Epithelial cell of prostate (primary cell): ENCODE results near the gene FGF5.
A peak's percentile ranks its signal among the peaks of the same experiment; 100 is the strongest.
"Not testable (repeated sequence)": the region's sequence is repeated elsewhere in the genome, so short reads cannot be mapped to it uniquely, and the experiment has no call there.

Experiments used
- DNase-seq: peaks from one replicate; pipeline ENCODE4 v3.0.0-alpha.2; 2011; ENCODE audit warnings: low read depth, low spot score
- H3K27ac ChIP-seq: fragments of 450-650 bp; 2 replicates; pipeline ENCODE4 v1.5.1; 2017; ENCODE audit warnings: mild to moderate bottlenecking

The FGF5 gene, protein sequence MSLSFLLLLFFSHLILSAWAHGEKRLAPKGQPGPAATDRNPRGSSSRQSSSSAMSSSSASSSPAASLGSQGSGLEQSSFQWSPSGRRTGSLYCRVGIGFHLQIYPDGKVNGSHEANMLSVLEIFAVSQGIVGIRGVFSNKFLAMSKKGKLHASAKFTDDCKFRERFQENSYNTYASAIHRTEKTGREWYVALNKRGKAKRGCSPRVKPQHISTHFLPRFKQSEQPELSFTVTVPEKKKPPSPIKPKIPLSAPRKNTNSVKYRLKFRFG

DNA sequence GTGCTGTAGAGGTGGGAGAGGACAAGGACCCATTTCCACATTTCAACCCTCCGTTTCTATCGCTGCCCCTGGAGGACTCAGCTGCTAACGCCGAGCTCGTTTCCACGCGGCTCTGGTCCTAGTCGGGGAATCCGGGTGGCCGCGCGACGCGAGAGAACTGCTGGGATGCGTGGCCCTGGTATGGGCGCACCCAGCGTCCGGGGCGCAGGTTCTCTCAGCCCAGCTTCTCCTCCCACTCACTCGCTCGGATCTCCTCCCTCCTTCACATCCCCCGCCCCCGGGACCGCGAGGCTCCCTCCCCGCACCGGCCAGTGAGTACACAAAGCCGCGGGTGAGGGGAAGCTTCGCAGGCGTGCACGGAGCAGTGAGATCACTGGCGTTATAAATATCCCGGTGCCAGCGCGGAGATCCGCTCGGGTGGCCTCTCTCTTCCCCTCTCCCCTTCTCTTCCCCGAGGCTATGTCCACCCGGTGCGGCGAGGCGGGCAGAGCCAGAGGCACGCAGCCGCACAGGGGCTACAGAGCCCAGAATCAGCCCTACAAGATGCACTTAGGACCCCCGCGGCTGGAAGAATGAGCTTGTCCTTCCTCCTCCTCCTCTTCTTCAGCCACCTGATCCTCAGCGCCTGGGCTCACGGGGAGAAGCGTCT lies at the start of gene FGF5:
FGF5 (plus strand) TSS at position 412 of the 649 bp plus-strand sequence; CDS start at position 573, 161 bp downstream.
- peak within 1 kb of the TSS; percentile 67 for H3K27ac ChIP-seq
- DNase-seq = peak; percentile 44

DNA sequence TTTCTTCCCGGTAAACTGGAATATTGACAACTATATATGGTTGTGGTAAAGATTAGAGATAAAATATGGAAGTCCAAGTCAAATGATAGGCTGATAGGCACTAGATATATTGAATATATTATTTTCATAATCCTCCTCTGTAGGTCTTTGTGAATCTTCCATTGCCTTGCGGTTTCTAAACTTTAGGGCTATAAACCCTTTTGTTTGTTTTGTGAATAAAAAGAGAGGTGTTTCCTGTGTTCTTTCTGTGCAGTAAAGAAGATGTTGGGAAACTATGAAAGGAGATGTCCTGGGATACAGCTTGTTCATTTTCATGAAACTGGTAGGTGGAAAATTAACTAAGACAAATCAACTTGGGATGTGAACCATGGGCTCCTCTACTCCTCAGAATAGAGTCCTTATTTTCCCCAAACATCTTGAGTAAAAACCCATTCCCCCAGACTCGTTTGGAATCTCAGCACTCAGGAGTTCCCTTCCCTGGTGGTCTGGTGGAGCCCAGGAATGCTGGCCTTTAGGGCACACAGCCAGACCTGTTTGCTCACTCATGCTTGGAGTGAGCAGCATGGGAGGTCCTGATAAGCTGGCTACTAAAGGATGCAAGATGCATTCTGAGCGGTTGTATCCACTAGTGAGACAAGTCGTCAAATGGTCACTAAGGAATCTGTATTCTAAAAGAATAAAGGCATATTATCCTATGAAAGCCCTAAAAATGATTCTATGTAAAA lies 47.0 kb upstream of the FGF5 start:
- no peak overlapping the region for H3K27ac ChIP-seq
- DNase-seq = no peak

DNA sequence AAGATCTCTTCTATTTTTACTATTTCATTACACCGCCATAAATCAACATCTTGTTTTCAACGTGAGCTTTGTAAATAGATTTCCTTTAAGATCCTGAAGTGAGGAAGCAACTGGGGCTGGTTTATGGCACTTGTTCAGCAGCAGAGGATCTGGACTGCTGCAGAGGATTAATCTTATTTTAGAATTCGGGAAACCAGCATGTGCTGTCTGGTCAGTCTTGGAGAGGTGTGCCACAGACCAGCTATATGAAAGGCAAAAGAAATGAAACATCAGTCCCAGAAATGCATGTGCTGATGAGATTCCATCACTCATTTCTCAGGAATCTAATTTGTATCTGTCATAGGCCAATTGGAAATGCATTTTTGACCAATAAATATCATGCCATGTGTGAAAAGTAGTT lies 45.8 kb upstream of the FGF5 start:
- no peak overlapping the region for H3K27ac ChIP-seq
- no peak for DNase-seq

DNA sequence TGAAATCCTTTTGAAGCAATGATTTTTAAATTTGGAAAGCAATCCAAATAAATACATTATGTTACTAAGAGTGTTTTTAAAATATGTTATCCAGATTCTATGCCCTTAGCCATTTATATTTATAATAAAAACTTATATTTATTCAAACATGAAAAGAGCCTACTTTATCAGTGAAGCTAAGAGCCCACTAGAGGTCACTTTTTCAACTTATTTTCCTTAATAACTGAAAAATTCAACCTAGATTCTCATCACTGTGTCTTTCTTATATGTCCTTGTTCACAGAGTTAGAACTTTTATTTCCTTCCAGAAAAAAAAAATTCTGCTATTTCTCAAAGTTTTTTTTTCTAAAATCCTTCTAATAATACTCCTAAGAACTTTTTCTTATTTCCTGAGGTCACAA lies 45.3 kb upstream of the FGF5 start:
- DNase-seq = no peak
- no peak overlapping the region for H3K27ac ChIP-seq

DNA sequence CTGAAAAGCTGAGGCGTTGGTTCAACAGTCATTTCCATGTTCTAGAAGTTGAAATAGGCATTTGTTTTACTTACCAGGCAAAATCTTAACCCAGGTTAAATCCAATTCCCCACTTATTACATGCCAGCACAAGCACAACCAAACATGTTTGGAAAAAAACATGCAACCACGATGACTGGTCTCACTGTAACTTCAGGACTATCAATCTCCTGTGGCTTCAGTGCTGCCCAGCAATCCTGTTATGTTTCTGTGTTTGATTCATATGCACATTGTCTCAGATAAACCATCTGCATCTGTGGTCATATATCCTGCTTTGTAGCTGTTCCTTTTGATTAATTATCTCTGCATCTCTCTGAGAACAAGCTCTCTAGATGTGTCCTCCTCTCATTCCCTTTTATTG lies 40.9 kb upstream of the FGF5 start:
- no peak overlapping the region for H3K27ac ChIP-seq
- peak; percentile 53 for DNase-seq

DNA sequence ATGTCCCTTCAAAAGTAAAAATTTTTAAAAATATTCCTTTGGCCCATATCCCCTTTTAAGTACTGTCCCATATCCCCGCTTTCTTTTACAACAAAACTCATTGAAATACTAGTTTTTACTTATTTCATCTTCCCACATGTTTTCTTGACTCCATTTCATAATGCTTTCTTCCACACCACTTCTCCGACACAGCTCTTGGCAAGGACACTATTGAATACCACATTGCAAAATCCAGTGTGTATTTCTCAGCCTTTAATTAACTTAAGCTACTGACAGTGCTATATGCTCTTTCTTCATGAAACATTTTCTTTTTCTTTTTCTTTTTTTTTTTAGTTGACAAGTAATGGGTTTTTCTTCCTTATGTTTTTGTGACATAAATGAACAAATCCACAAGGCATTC lies 40.4 kb upstream of the FGF5 start:
- DNase-seq = no peak
- H3K27ac ChIP-seq = no peak overlapping the region

DNA sequence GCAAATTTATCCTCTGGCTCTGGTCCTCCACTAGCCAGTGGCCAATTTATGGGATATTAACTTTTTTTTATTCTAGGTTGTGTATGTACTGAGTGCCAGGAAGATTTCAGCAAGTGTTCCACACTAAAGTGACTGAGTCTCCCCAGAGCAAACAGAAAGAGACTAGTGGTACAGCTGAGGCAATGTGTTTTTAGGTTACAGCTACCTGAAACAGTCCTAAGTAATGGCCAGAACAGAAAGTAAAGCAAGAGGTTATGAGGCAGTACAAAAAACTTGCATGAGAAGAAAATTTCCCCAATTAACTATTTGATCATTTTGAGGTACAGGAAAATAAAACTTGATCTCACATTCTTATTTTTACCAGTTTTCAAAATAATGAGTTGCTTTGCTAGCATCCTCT lies 38.0 kb upstream of the FGF5 start:
- no peak for DNase-seq
- H3K27ac ChIP-seq = no peak overlapping the region

DNA sequence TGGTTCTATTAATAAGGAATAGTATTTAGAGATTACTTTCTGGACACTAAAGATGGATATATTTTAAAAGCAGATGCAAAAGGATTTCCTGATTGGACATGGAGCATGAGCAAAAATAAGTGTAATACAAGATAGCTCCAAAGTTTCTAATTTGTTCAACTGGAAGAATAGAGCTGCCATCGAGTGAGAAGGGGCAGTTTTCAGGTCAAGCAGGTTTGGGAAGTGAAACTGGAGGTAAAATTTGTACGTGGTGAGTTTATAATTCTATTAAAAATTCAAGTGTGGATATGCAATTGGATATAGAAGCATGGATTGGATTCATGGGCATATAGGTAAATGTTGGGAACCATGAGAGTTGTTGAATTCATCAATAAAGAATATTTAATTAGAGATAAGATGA lies 37.3 kb upstream of the FGF5 start:
- no peak for DNase-seq
- H3K27ac ChIP-seq = no peak overlapping the region

DNA sequence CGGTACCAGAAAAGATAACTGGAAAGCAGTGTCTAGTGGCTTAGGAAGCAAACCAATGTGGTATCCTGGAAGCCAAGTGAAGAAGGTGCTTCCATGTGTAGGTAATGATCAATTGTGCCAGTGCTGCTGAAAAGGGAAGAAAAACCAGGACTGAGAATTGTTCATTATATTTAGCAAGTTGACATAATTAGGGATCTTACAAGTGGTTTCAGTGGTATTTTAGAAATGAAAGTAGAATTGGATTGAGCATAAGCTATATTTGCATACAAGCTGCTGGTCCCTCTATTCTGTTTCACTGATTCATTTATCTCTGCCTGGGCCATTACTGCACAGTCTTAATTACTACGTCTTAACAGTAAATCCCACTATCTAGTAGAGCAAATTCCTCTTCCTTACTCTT lies 36.9 kb upstream of the FGF5 start:
- no peak overlapping the region for H3K27ac ChIP-seq
- no peak for DNase-seq

DNA sequence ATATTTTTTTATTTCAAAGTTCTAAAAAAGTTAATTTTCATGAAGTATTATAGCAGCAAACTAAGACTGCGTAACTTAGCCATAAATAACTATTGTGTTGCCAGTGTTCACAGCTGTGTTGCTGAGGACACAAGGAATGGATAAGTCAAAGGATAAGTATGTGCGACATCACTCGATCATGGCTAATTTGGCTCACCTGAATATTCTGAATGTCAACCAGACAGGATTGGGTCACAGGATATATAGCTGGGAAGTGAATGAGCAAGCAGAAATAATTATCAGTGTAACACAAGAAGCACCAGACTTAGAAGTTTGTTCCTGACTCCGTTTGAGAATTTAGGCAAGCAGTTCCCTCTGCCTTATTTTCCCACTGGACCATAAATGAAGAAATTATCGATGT lies 35.3 kb upstream of the FGF5 start:
- H3K27ac ChIP-seq = no peak overlapping the region
- DNase-seq = no peak

DNA sequence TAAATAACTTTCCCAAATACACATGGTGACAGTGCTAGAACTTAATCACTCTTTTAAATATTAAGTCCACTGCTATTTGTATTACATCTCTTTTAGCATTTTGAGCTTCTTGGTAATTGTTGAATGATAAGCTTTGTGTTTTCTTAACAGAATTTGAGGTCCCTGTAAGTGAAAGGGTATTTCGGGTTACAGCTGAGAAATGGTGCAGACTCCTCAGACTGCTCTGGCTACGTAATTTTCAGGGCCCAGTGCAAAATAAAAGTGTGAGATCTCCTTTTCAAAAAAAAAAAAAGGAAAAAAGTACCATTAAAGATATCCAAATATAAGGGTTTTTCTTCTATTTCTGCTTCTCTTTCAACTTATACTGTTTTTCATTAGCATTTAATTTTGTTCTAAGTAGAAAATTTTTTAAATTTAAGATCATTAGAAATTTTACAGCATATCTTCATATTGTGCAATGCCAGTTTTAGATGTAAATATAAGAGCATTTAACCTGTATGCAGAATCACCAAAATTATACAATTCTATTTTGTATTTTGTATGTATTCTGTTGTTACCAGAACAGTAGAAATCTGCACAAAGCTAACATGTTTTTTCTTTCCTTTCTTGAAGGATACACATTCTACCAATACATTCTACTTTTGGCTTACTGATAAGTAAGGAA lies 33.6 kb upstream of the FGF5 start:
- DNase-seq = no peak
- H3K27ac ChIP-seq = no peak overlapping the region

DNA sequence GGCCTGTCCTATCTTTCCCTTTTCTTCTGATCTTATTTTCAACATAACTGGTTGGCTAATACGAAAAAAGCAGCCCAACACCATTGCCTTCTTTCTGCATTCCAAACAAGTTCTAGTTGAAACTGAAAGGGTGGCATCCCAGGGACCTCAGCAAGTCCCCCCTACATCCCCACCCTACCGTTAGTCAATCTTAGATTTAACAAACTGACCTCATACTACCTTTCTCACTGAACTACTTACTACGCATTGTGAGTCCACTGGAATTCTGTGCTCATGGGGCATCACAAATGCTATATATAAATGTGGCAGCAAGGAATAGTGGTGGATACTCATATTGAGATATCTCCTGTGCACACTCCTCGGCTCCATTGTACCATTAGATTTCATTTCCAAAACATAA lies 33.1 kb upstream of the FGF5 start:
- DNase-seq = no peak
- no peak overlapping the region for H3K27ac ChIP-seq

DNA sequence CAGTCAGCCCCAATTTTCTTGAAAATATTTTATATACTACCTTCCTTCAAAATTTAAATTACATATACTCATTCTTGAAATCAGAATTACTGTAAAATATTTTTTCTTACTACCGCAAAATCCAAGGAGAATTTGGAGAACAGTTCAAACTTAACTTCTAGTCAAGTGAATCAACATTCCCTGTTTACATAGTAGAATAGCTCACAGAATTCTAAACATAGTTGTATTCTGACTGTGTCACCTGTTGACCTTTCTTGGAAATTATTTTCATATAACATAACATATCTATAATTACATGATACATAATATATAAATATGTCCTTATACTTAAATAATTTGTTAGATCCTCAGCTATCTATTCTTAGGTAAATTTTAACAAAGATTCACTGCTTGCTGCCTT lies 31.0 kb upstream of the FGF5 start:
- H3K27ac ChIP-seq = peak overlapping the region; percentile 35
- DNase-seq = no peak

DNA sequence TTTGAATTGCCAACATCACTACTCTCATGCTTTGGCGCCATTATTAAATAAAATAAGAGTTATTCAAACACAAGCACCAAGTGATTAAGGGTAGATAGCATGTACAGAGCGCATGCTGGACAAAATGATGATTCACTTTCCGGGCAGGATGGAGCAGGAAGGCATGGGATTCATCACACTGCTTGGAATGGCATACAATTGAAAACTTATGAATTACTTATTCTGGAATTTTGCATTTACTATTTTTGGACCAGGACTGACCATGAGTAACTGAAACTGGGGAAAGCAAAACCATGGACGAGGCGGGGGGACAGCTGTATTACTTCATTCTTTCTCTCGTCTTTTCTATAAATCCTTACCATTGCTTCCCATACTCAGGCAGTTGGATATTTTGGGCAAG lies 28.5 kb upstream of the FGF5 start:
- peak; percentile 89 for DNase-seq
- peak overlapping the region; percentile 93 for H3K27ac ChIP-seq

DNA sequence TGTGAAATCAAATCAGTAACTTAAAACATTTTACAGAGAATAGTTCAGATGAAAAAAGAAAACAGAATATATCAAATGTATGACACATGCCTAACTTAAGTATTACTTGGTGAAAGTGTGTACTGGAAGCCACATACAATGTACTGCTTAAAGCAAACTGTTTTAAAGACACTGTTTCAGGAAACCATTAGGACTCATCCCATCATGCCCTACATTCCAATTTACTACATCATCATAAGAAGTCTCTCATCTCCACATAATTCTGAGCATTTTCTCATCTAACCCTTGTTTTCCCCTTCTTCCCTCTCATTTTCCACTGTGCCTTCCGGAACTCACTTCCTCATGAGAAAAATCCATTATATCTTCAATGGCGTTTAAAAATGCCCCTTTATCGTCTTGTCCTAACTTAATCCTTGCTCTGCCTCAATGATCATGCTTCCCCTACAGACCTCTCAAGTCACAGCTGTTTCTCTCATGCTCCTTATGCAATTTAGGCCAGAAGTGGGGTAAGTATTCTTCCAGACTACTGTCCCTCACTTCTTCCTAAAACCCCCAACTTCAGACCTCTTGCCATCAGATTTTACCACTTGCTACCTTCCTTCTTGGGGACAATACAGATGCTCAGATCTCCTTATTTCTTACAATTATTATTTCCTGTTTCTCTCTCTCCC lies 26.8 kb upstream of the FGF5 start:
- DNase-seq = no peak
- peak overlapping the region; percentile 93 for H3K27ac ChIP-seq

DNA sequence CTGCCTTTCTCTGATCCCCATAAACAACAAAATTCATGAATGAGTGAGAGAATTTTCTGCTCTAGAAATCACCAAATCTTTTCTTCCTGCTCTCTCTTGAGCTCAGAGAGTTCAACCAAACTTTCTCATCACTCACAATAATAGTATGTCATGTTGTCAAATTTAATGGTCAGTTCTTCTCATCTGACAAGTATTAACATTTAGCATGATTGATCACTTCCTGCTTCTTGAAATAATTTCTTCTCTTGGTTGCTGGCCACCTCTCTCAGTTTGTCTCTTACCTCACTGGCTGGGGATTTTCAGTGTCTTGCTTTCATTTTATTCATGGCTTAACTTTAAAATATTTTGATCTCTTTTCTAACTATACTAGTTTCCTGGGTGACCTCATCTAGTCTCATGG lies 25.5 kb upstream of the FGF5 start:
- peak overlapping the region; percentile 93 for H3K27ac ChIP-seq
- no peak for DNase-seq

DNA sequence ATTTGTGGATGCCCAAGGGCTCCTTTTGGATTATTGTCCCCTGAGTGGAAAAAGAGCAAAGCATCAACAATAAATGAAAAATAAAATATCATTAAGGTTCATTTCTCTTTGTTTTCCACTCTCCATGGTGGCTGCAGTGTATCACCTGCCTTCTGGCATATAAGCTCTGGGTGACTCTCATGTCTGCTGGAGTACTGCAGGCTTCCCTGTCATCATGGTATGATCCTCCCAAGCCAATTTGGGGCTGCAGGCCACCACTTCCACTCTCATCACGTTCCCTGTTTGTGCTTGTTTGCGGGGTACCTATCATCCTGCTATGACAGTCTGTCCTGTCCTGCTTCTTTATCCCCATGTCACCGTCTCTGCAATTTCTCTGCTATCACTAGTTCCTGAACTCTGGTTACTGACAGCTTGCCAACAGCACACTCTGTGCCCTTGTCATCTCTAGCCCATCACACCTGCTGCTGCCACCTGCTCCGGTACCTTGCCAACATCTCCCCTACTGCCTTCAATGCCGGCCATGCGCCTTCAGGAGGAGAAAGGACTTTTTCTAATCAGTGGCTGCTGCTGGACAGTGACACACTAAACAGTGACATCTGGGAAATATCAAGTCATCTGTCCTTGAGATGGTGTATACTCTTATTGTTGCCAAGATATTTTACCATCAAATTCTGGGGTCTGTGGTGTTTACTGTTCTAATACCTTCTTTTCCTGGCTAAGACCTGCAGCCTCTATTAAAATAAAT lies 23.0 kb upstream of the FGF5 start:
- H3K27ac ChIP-seq = no peak overlapping the region
- DNase-seq = no peak

DNA sequence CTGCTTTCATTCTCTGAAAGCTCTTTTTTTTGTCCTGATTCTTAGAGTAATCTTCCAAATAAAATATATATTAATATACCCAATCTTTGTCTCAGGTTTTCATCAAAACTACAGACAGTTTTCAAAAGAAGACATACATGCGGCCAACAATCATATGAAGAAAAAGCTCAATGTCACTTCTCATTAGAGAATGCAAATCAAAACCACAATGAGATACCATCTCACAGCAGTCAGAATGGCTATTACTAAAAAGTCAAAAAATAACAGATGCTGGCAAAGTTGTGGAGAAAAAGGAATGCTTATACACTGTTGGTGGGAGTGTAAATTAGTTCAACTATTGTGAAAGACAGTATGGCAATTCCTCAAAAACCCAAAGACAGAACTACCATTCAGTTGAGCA lies 19.0 kb upstream of the FGF5 start:
- H3K27ac ChIP-seq, DNase-seq: not testable (repeated sequence)

DNA sequence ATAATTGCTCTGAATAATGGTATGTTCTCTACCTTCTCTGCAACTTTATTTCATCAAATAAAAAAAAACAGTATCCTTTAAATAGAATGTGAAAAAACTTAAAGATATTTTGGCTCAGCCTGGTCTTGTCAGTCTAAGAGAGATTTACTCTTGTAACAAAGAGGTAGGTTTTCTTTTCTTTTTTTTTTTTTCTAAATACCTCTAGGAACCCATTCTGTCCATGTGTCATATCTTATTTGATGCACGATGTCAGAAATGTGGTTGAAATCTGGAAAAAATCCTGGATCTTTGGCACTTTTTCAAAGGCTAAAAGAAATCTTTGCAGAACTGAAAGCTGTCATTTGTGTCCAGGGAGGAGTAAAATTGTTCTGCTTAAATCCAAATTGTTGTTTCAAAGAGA lies 17.3 kb upstream of the FGF5 start:
- no peak for DNase-seq
- H3K27ac ChIP-seq = no peak overlapping the region

DNA sequence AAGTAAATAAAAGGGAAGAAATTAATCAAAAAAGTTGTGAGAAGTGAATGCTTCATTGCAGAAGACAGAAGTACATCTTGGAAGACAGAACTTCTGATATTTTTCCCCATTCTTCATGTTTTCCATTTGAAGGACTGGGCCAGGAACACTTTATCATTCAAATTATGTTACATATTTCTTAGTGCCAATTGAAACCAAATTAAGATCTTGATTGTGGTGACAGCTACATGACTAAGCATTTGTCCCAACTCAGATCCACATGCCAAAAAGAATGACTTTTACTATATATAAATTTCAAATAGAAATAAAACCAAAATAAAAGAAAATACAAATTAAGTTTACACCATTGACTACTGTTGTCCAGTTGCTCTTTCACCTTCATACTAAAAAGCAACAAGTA lies 14.0 kb upstream of the FGF5 start:
- no peak overlapping the region for H3K27ac ChIP-seq
- DNase-seq = no peak
